ENCODE measurements around the gene DDX19B.
"Not testable (repeated sequence)": the region's sequence is repeated elsewhere in the genome, so short reads cannot be mapped to it uniquely, and the experiment has no call there.

Gene DDX19B

GRCh38 chr16:70298988-70299938, at the start of gene DDX19B:
Gene DDX19B (plus strand): TSS chr16:70299186. CDS start chr16:70299298, 112 bp downstream.
- POLR2A ChIA-PET = interaction anchor here (0.6 to 1.9 kb wide), 5 partner anchors 8 to 31 kb away, joined by 3 to 8 read pairs (median 4); partner anchors contain the start of gene AARS1

GRCh38 chr16:70249697-70250096, 49.3 kb upstream of the DDX19B start:
- DNase-seq (ENCODE audit: low read depth, low spot score); POLR2A ChIA-PET; H3K4me3 ChIP-seq (ENCODE audit: low read depth, low read length): not testable (repeated sequence)
- CTCF ChIA-PET = interaction anchor here (0.6 kb wide), 1 partner anchor 52 kb away, joined by 3 read pairs; no protein-coding TSS in a partner anchor

More at GRCh38 chr16:70298988-70299938, at the start of gene DDX19B:
- no peak for TF ChIP-seq CTCF (IDR thresholded peaks at IDR 0.05; ENCODE audit: insufficient read depth, low read length, missing control alignments)
- peak within 1 kb of the TSS; percentile 98 for H3K4me3 ChIP-seq (ENCODE audit: low read depth, low read length)
- CTCF ChIA-PET = interaction anchor here (0.7 to 1.4 kb wide), 3 partner anchors 9 to 11 kb away, joined by 3 read pairs; no protein-coding TSS in a partner anchor
- DNase-seq (ENCODE audit: low read depth, low spot score) = no peak

GRCh38 chr16:70250748-70251628, 48.0 kb upstream of the DDX19B start:
- no peak for DNase-seq (ENCODE audit: low read depth, low spot score)
- POLR2A ChIA-PET = no interaction called here
- H3K4me3 ChIP-seq (ENCODE audit: low read depth, low read length) = peak overlapping the region; percentile 62
- TF ChIP-seq CTCF (IDR thresholded peaks at IDR 0.05; ENCODE audit: insufficient read depth, low read length, missing control alignments) = peak; percentile 1
- CTCF ChIA-PET = interaction anchor here (0.9 to 8.7 kb wide), 7 partner anchors 12 to 89 kb away, joined by 4 to 62 read pairs (median 5); no protein-coding TSS in a partner anchor

- TF ChIP-seq CTCF (IDR thresholded peaks at IDR 0.05; ENCODE audit: insufficient read depth, low read length, missing control alignments) = peak; percentile 97
- DNase-seq (ENCODE audit: low read depth, low spot score) = peak; percentile 41
- POLR2A ChIA-PET = no interaction called here
- peak within 1 kb of the TSS; percentile 62 for H3K4me3 ChIP-seq (ENCODE audit: low read depth, low read length)
- CTCF ChIA-PET = interaction anchor here (0.9 to 8.7 kb wide), 7 partner anchors 11 to 90 kb away, joined by 4 to 62 read pairs (median 10); no protein-coding TSS in a partner anchor
Measured at GRCh38 chr16:70251629-70252354, 47.2 kb upstream of the DDX19B start, which contains the start of gene EXOSC6. Gene EXOSC6 (minus strand): TSS chr16:70251940. CDS start chr16:70251900, 40 bp downstream.

GRCh38 chr16:70252355-70252988, 46.5 kb upstream of the DDX19B start:
- CTCF ChIA-PET = interaction anchor here (1.0 to 8.7 kb wide), 6 partner anchors 10 to 91 kb away, joined by 4 to 62 read pairs (median 11); no protein-coding TSS in a partner anchor
- H3K4me3 ChIP-seq (ENCODE audit: low read depth, low read length) = no peak overlapping the region
- TF ChIP-seq CTCF (IDR thresholded peaks at IDR 0.05; ENCODE audit: insufficient read depth, low read length, missing control alignments) = peak; percentile 50
- DNase-seq (ENCODE audit: low read depth, low spot score) = no peak
- POLR2A ChIA-PET = no interaction called here

Data from AG04449 (cell line).